ENCODE results near the gene ABCA7. TPM values are rescaled to one million over a fixed set of nuclear protein-coding genes. Genes with fewer than 3 reads are reported as not detected.

The ABCA7 gene
- total and polyA plus RNA-seq, 7 donors = 1.8 to 25.1 (median 9.9) TPM

DNA sequence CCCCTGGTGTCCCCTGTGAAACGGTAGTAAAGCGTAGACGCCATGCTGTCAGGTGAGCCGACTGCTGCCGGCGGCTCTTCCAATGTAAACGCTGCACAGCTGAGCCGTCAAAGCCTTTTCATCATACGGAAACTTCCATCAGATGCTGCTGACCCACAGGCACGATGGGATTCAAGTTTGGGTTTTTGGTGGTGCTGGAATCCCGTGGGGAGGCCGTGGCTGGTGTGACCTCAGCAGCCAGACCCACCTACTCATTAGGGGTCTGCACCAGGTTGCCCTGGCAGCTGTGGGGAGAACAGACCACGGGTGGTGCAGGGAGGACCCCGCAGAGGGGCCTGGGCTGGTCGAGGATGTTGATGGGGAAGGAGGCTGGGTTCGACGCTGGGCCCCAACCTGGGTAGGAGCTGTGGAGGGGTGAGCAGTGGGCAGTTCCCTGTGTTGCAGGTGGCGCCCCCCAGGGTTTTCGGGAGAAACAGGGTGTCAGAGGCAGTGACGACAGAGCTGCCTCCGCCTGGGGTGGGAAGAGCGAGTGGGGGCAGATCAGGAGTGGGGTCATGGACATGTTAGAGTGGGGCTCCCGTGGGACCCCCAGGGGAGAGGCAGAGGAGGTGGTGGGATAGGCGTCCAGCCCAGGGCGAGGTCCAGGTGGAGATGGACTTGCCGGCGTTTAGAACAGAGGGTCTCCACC, 33.1 kb upstream of the ABCA7 start:
- H3K27me3 ChIP-seq = peaks cover 0 to 18% (median 13%) of the 10 kb centered on the region in 3 donors
- H3K4me3 ChIP-seq = no peak overlapping the region
- TF ChIP-seq POLR2A (IDR thresholded peaks at IDR 0.05) = no peak
- TF ChIP-seq CTCF (IDR thresholded peaks at IDR 0.05) = no peak
- 38 to 80% methylated on average over 27 of the region's 27 CpGs for WGBS, 2 donors
- no peaks in the 10 kb centered on the region for H3K9me3 ChIP-seq
- H3K4me1 ChIP-seq = peaks cover 0 to 12% (median under 1%) of the 10 kb centered on the region in 4 donors
- H3K36me3 ChIP-seq = peaks cover 20 to 27% (median 23%) of the 10 kb centered on the region in 4 donors
- DNase-seq = no peak
- H3K27ac ChIP-seq = no peak overlapping the region
- intact Hi-C loops (cut with DNase I) = no loop called here

GRCh38 chr19:1007399-1008251, 32.3 kb upstream of the ABCA7 start:
- Histone ChIP-seq H3K27ac (no peak overlapping the region), H3K4me1 (peaks cover 0 to 12% (median 0%) of the 10 kb centered on the region in 4 donors), H3K9me3 (no peaks in the 10 kb centered on the region), H3K36me3 (peaks cover 27 to 35% (median 30%) of the 10 kb centered on the region in 4 donors), H3K4me3 (no peak overlapping the region), H3K27me3 (peaks cover 0 to 11% (median 8%) of the 10 kb centered on the region in 3 donors)
- TF ChIP-seq POLR2AphosphoS5 (IDR thresholded peaks at IDR 0.05) (no peak), EP300 (IDR thresholded peaks at IDR 0.05) (no peak), CTCF (IDR thresholded peaks at IDR 0.05) (no peak), POLR2A (IDR thresholded peaks at IDR 0.05) (no peak)
- 79 to 94% methylated on average over 73 of the region's 73 CpGs for WGBS, 2 donors
- DNase-seq = no peak
- intact Hi-C loops (cut with DNase I) = no loop called here

DNA sequence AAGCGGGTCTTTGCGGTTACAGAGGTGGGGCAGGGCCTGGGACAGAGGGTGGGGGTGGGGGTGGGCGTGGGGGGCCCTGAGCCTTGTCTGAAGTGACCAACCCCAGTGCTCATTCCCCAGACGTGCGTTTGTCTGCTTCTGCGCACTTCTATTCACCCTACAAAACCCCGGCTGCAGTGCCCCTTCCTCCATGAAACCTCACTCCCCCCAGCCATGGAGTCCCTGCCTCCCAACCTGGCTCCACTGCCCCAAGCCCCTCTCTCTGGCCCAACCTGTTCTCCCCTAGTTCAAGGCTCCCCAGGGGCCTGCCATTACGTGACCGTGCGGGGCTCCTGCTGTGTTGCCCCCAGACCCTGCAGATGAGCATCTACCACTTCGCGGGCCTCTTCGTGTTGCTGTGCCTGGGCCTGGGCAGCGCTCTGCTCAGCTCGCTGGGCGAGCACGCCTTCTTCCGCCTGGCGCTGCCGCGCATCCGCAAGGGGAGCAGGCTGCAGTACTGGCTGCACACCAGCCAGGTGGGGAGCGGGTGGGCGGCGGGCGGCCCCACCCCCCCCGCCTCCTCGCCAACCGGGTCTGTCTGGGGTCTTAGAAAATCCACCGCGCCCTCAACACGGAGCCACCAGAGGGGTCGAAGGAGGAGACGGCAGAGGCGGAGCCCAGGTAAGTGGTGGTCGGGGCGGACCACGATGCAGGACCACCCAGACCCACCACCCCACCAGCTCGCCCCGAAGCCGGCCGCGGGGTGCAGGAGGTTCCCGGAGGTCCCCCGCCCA, 31.5 kb upstream of the ABCA7 start:
- Histone ChIP-seq H3K9me3 (no peaks in the 10 kb centered on the region), H3K27me3 (peaks cover 0 to 2% (median 0%) of the 10 kb centered on the region in 3 donors), H3K4me1 (peaks cover 0 to 12% (median 0%) of the 10 kb centered on the region in 4 donors), H3K4me3 (no peak overlapping the region), H3K36me3 (peaks cover 31 to 43% (median 38%) of the 10 kb centered on the region in 4 donors), H3K27ac (peak overlapping the region in 3 of 4 donors; percentile 1 to 64 (median 61))
- no peak for TF ChIP-seq EP300 (IDR thresholded peaks at IDR 0.05)
- TF ChIP-seq POLR2AphosphoS5 (IDR thresholded peaks at IDR 0.05) = no peak
- no peak for TF ChIP-seq POLR2A (IDR thresholded peaks at IDR 0.05)
- TF ChIP-seq CTCF (IDR thresholded peaks at IDR 0.05) = no peak
- intact Hi-C loops (cut with DNase I) = no loop called here
- WGBS, 2 donors = 93 to 94% methylated on average over 45 of the region's 45 CpGs
- no peak for DNase-seq

- H3K9me3 ChIP-seq = no peaks in the 10 kb centered on the region
- DNase-seq = no peak
- TF ChIP-seq CTCF (IDR thresholded peaks at IDR 0.05) (no peak), POLR2A (IDR thresholded peaks at IDR 0.05) (no peak), POLR2AphosphoS5 (IDR thresholded peaks at IDR 0.05) (no peak), EP300 (IDR thresholded peaks at IDR 0.05) (no peak)
- no peak overlapping the region for H3K4me3 ChIP-seq
- H3K27ac ChIP-seq = peak overlapping the region in 3 of 4 donors; percentile 1 to 64 (median 61)
- WGBS, 2 donors = 82 to 83% methylated on average over 92 of the region's 92 CpGs
- peaks cover 35 to 52% (median 46%) of the 10 kb centered on the region in 4 donors for H3K36me3 ChIP-seq
- peaks cover 0 to 16% (median 0%) of the 10 kb centered on the region in 4 donors for H3K4me1 ChIP-seq
- intact Hi-C loops (cut with DNase I) = no loop called here
- H3K27me3 ChIP-seq = no peaks in the 10 kb centered on the region
These were observed 30.6 kb upstream of the ABCA7 start for GRCh38 chr19:1009041-1009980.

Measured in sigmoid colon (tissue), 7 donors.